SK-N-SH treated with all-trans-retinoic acid at 6 μM for 48 hours (cell line): ENCODE data around the gene CCDC85B.

ENCODE experiments used
- ATAC-seq: fragments of 200-7000 bp; cut with Tn5 transposase; 3 replicates; pipeline ENCODE4 v1.9.1; 2020; ENCODE audit warnings: mild to moderate bottlenecking, moderate library complexity
- ARNTL ChIP-seq: fragments of 450-650 bp; formaldehyde crosslinking; IDR thresholded peaks from 2 replicates; pipeline ENCODE4 v1.5.0; 2020; ENCODE audit warnings: low read depth, mild to moderate bottlenecking, moderate library complexity, borderline replicate concordance
- BACH2 ChIP-seq: fragments of 250-450 bp; sonication (Bioruptor Pico); IDR thresholded peaks from 2 replicates; pipeline ENCODE4 v1.9.0; 2021; ENCODE audit warnings: mild to moderate bottlenecking, borderline replicate concordance
- CSDC2 ChIP-seq: fragments of 250-450 bp; sonication (Bioruptor Pico); IDR thresholded peaks from 2 replicates; pipeline ENCODE4 v1.5.0; 2020; ENCODE audit warnings: mild to moderate bottlenecking, moderate library complexity
- ESRRG ChIP-seq: fragments of 250-450 bp; sonication (Bioruptor Pico); IDR thresholded peaks from 2 replicates; pipeline ENCODE4 v1.6.1; 2021; ENCODE audit warnings: mild to moderate bottlenecking
- GLIS3 ChIP-seq: fragments of 250-450 bp; sonication (Bioruptor Pico); IDR thresholded peaks from 2 replicates; pipeline ENCODE4 v1.5.0; 2020; ENCODE audit warnings: mild to moderate bottlenecking, moderate library complexity
- ISL1 ChIP-seq: fragments of 250-450 bp; sonication (Bioruptor Pico); IDR thresholded peaks from 2 replicates; pipeline ENCODE4 v2.1.2; 2022; ENCODE audit warnings: mild to moderate bottlenecking, moderate library complexity
- OSR1 ChIP-seq: fragments of 250-450 bp; sonication (Bioruptor Pico); IDR thresholded peaks from 2 replicates; pipeline ENCODE4 v1.8.0; 2022; ENCODE audit warnings: moderate library complexity, mild to moderate bottlenecking, inconsistent platforms
- PPARA ChIP-seq: fragments of 250-450 bp; sonication (Bioruptor Pico); IDR thresholded peaks from 2 replicates; pipeline ENCODE4 v1.5.0; 2020; ENCODE audit warnings: mild to moderate bottlenecking, borderline replicate concordance
- RARB ChIP-seq: fragments of 250-450 bp; sonication (Bioruptor Pico); IDR thresholded peaks from 2 replicates; pipeline ENCODE4 v1.8.0; 2021; ENCODE audit warnings: mild to moderate bottlenecking, moderate library complexity
- SNAI2 ChIP-seq: fragments of 250-450 bp; sonication (Bioruptor Pico); IDR thresholded peaks from 2 replicates; pipeline ENCODE4 v1.5.0; 2020; ENCODE audit warnings: mild to moderate bottlenecking, moderate library complexity
- TCF4 ChIP-seq: fragments of 250-450 bp; sonication (Bioruptor Pico); IDR thresholded peaks from 2 replicates; pipeline ENCODE4 v1.8.0; 2021; ENCODE audit warnings: mild to moderate bottlenecking, moderate library complexity, borderline replicate concordance
- TOX ChIP-seq: fragments of 250-450 bp; sonication (Bioruptor Pico); IDR thresholded peaks from 2 replicates; pipeline ENCODE4 v1.8.0; 2021; ENCODE audit warnings: mild to moderate bottlenecking, moderate library complexity, borderline replicate concordance
- ZC3H10 ChIP-seq: fragments of 250-450 bp; sonication (Bioruptor Pico); IDR thresholded peaks from 2 replicates; pipeline ENCODE4 v1.5.1; 2021; ENCODE audit warnings: mild to moderate bottlenecking, moderate library complexity
- ZFP3 ChIP-seq: fragments of 250-450 bp; sonication (Bioruptor Pico); IDR thresholded peaks from 2 replicates; pipeline ENCODE4 v1.5.0; 2020; ENCODE audit warnings: mild to moderate bottlenecking, moderate library complexity
- ZFP30 ChIP-seq: fragments of 450-650 bp; formaldehyde crosslinking; IDR thresholded peaks from 2 replicates; pipeline ENCODE4 v1.5.0; 2022; ENCODE audit warnings: mild to moderate bottlenecking, moderate library complexity
- ZNF565 ChIP-seq: fragments of 450-650 bp; formaldehyde crosslinking; conservative IDR thresholded peaks from 2 replicates; pipeline ENCODE4 v1.5.0; 2020; ENCODE audit warnings: low read depth, mild to moderate bottlenecking, moderate library complexity
- ZNF8 ChIP-seq: fragments of 450-650 bp; formaldehyde crosslinking; IDR thresholded peaks from 2 replicates; pipeline ENCODE4 v1.5.0; 2020; ENCODE audit warnings: mild to moderate bottlenecking, moderate library complexity
- TF ChIP-seq, protein P1 (sequence below): fragments of 250-450 bp; sonication (Bioruptor Pico); IDR thresholded peaks from 2 replicates; pipeline ENCODE4 v1.5.1; 2020; ENCODE audit warnings: low read depth, mild to moderate bottlenecking, moderate library complexity
- TF ChIP-seq, protein P2 (sequence below): fragments of 250-450 bp; sonication (Bioruptor Pico); IDR thresholded peaks from 2 replicates; pipeline ENCODE4 v1.8.0; 2021; ENCODE audit warnings: low read depth, mild to moderate bottlenecking, moderate library complexity, borderline replicate concordance
- TF ChIP-seq, protein P3 (sequence below): fragments of 250-450 bp; sonication (Bioruptor Pico); IDR thresholded peaks from 2 replicates; pipeline ENCODE4 v1.5.0; 2020; ENCODE audit warnings: mild to moderate bottlenecking, moderate library complexity
- TF ChIP-seq, protein P4 (sequence below): fragments of 250-450 bp; sonication (Bioruptor Pico); IDR thresholded peaks from 2 replicates; pipeline ENCODE4 v1.5.1; 2021; ENCODE audit warnings: mild to moderate bottlenecking, moderate library complexity

The CCDC85B gene

DNA sequence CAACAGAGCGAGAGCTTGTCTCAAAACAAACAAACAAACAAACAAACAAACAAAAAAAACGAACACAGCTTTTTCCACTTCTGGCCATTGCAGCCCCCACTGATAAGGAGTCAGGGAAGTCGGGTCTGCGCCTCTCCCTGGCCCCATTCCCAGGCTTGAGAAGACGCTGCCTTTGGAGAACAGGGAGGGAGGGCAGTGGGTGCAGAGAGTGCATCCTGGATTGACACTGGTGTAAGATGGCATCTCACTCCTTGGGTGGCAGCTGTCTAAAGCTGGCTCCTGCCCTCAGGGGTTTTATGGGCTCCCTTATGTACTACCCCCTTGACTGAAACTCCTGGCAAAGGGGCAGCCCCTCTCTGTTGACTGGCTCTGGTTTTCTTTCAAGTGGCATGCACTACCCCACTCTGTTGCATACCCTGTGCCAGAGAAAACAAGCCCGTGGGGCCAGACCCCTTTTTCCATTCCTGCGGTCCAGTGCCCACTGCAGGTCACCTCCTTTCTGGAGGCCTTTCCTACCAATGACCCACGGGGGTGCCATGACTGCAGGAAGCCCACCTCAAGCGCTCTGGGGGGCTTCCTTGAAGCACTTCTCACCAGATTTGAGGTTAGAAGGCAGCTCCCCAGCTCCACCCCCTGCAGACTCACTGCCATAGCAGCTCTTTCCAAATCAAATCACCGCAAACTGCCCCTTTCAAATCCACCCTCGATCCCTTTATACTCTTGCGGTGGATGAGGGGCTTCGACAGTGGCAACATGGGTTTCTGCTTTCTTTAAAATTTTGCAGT, 41.5 kb downstream of the CCDC85B start:
- ATAC-seq: peak; percentile 44
- no peak for TF ChIP-seq ZNF8 (CRISPR knock-in tag)
- TF ChIP-seq, protein P1, sequence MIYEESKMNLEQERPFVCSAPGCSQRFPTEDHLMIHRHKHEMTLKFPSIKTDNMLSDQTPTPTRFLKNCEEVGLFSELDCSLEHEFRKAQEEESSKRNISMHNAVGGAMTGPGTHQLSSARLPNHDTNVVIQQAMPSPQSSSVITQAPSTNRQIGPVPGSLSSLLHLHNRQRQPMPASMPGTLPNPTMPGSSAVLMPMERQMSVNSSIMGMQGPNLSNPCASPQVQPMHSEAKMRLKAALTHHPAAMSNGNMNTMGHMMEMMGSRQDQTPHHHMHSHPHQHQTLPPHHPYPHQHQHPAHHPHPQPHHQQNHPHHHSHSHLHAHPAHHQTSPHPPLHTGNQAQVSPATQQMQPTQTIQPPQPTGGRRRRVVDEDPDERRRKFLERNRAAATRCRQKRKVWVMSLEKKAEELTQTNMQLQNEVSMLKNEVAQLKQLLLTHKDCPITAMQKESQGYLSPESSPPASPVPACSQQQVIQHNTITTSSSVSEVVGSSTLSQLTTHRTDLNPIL: no peak

DNA sequence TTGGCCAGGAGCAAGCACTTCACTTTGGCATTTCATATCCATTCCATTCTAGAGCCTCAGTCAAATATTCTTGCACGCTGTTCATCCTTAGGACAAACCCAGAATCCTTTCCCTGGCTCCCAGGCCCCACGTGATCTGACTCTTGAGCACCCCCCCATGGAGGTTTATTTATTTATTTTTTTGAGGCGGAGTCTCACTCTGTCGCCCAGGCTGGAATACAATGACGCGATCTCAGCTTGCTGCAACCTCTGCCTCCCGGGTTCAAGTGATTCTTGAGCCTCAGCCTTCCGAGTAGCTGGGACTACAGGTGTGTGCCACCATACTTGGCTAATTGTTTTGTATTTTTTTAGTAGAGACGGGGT, 42.1 kb downstream of the CCDC85B start:
- ATAC-seq: peak; percentile 50; the same call in 2 of the 3 replicates
- TF ChIP-seq ESRRG (no peak), SNAI2 (CRISPR knock-in tag) (no peak), GLIS3 (no peak), ZNF8 (CRISPR knock-in tag) (no peak), ARNTL (CRISPR knock-in tag) (no peak), RARB (no peak), TOX (CRISPR knock-in tag) (no peak), BACH2 (CRISPR knock-in tag) (no peak), ZFP3 (CRISPR knock-in tag) (no peak), ISL1 (no peak), CSDC2 (CRISPR knock-in tag) (no peak), ZNF565 (CRISPR knock-in tag) (no peak), ZFP30 (no peak), OSR1 (CRISPR knock-in tag) (no peak), ZC3H10 (CRISPR knock-in tag) (no peak), TCF4 (CRISPR knock-in tag) (no peak)
- TF ChIP-seq, protein P2, sequence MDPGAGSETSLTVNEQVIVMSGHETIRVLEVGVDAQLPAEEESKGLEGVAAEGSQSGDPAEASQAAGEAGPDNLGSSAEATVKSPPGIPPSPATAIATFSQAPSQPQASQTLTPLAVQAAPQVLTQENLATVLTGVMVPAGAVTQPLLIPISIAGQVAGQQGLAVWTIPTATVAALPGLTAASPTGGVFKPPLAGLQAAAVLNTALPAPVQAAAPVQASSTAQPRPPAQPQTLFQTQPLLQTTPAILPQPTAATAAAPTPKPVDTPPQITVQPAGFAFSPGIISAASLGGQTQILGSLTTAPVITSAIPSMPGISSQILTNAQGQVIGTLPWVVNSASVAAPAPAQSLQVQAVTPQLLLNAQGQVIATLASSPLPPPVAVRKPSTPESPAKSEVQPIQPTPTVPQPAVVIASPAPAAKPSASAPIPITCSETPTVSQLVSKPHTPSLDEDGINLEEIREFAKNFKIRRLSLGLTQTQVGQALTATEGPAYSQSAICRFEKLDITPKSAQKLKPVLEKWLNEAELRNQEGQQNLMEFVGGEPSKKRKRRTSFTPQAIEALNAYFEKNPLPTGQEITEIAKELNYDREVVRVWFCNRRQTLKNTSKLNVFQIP (CRISPR knock-in tag): no peak
- TF ChIP-seq, protein P3, sequence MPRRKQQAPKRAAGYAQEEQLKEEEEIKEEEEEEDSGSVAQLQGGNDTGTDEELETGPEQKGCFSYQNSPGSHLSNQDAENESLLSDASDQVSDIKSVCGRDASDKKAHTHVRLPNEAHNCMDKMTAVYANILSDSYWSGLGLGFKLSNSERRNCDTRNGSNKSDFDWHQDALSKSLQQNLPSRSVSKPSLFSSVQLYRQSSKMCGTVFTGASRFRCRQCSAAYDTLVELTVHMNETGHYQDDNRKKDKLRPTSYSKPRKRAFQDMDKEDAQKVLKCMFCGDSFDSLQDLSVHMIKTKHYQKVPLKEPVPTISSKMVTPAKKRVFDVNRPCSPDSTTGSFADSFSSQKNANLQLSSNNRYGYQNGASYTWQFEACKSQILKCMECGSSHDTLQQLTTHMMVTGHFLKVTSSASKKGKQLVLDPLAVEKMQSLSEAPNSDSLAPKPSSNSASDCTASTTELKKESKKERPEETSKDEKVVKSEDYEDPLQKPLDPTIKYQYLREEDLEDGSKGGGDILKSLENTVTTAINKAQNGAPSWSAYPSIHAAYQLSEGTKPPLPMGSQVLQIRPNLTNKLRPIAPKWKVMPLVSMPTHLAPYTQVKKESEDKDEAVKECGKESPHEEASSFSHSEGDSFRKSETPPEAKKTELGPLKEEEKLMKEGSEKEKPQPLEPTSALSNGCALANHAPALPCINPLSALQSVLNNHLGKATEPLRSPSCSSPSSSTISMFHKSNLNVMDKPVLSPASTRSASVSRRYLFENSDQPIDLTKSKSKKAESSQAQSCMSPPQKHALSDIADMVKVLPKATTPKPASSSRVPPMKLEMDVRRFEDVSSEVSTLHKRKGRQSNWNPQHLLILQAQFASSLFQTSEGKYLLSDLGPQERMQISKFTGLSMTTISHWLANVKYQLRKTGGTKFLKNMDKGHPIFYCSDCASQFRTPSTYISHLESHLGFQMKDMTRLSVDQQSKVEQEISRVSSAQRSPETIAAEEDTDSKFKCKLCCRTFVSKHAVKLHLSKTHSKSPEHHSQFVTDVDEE: no peak
- TF ChIP-seq, protein P4, sequence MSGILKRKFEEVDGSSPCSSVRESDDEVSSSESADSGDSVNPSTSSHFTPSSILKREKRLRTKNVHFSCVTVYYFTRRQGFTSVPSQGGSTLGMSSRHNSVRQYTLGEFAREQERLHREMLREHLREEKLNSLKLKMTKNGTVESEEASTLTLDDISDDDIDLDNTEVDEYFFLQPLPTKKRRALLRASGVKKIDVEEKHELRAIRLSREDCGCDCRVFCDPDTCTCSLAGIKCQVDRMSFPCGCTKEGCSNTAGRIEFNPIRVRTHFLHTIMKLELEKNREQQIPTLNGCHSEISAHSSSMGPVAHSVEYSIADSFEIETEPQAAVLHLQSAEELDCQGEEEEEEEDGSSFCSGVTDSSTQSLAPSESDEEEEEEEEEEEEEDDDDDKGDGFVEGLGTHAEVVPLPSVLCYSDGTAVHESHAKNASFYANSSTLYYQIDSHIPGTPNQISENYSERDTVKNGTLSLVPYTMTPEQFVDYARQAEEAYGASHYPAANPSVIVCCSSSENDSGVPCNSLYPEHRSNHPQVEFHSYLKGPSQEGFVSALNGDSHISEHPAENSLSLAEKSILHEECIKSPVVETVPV (CRISPR knock-in tag): no peak
- TF ChIP-seq, all 23 proteins: peak for 0

GRCh38 chr11:65934014-65934413, 43.5 kb downstream of the CCDC85B start:
- TF ChIP-seq RARB: no peak
- TF ChIP-seq CSDC2 (CRISPR knock-in tag): no peak
- 0 out of 2 replicates have a peak, but pooled peaks have one; percentile 32 for TF ChIP-seq TCF4 (CRISPR knock-in tag)
- ATAC-seq: no peak

- ATAC-seq: no peak
- TF ChIP-seq, protein P3: no peak
- TF ChIP-seq PPARA (no peak), ZC3H10 (CRISPR knock-in tag) (no peak), CSDC2 (CRISPR knock-in tag) (no peak), ESRRG (no peak), GLIS3 (no peak), ISL1 (no peak)
Observed at GRCh38 chr11:65937766-65938165, 47.3 kb downstream of the CCDC85B start.
